ENCODE results near the gene EEFSEC. TPM values are rescaled to one million over a fixed set of nuclear protein-coding genes. Genes with fewer than 3 reads are reported as not detected.
A peak's percentile ranks its signal among the peaks of the same experiment; 100 is the strongest.

EEFSEC gene
- total and polyA plus RNA-seq, 2 experiments from 2014 or later: 26.7 to 47.9 TPM

- no peak for TF ChIP-seq CTCF (IDR thresholded peaks at IDR 0.05; ENCODE audit: low read depth, low read length)
- no peak overlapping the region for H3K4me3 ChIP-seq
- H3K27me3 ChIP-seq: no peaks in the 10 kb centered on the region
- H3K4me1 ChIP-seq (ENCODE audit: low read depth): peaks cover 31% of the 10 kb centered on the region
- H3K9me3 ChIP-seq (ENCODE audit: low read depth): no peaks in the 10 kb centered on the region
- peak overlapping the region; percentile 52 for H3K27ac ChIP-seq
- DNase-seq (ENCODE audit: low read depth in 1 of 2, low spot score in 1 of 2): peak in 1 of 2 donors; percentile 47
- H3K36me3 ChIP-seq: no peaks in the 10 kb centered on the region
These were observed 157.2 kb downstream of the EEFSEC start for GRCh38 chr3:128310286-128311058.

- H3K9me3 ChIP-seq (ENCODE audit: low read depth): no peaks in the 10 kb centered on the region
- peaks cover 31% of the 10 kb centered on the region for H3K4me1 ChIP-seq (ENCODE audit: low read depth)
- H3K4me3 ChIP-seq: no peak overlapping the region
- TF ChIP-seq CTCF (IDR thresholded peaks at IDR 0.05; ENCODE audit: low read depth, low read length): no peak
- no peaks in the 10 kb centered on the region for H3K27me3 ChIP-seq
- no peaks in the 10 kb centered on the region for H3K36me3 ChIP-seq
- H3K27ac ChIP-seq: peak overlapping the region; percentile 17
- DNase-seq (ENCODE audit: low read depth in 1 of 2, low spot score in 1 of 2): peak in 1 of 2 donors; percentile 47
These were observed 158.2 kb downstream of the EEFSEC start for GRCh38 chr3:128311441-128311844.

DNA sequence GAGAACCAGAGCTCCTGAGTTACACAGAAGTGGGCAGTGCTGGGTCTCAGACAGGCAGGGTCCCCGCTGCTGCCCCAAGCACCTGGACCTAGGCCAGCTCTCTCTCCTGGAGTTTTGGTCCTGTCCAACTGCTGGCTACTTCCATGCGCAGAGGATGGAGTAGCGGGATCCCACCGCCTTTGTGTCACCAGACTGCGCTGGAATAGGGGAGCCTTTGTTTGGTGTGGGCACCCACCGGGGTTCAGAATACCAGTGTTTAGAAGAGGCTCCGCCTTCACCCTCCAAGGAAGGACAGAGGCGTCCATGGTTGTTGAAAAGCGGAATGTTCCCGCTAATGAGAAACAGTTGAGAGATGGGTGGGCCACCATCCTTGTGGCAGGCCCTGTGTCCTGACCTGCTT, 159.0 kb downstream of the EEFSEC start:
- Histone ChIP-seq H3K27ac (no peak overlapping the region), H3K9me3 (ENCODE audit: low read depth) (no peaks in the 10 kb centered on the region), H3K4me3 (no peak overlapping the region), H3K4me1 (ENCODE audit: low read depth) (peaks cover 31% of the 10 kb centered on the region), H3K36me3 (no peaks in the 10 kb centered on the region), H3K27me3 (no peaks in the 10 kb centered on the region)
- no peak for TF ChIP-seq CTCF (IDR thresholded peaks at IDR 0.05; ENCODE audit: low read depth, low read length)
- no peak for DNase-seq (ENCODE audit: low read depth in 1 of 2, low spot score in 1 of 2)

GRCh38 chr3:128313071-128313725, 159.9 kb downstream of the EEFSEC start:
- no peak for DNase-seq (ENCODE audit: low read depth in 1 of 2, low spot score in 1 of 2)
- Histone ChIP-seq H3K27ac (no peak overlapping the region), H3K36me3 (no peaks in the 10 kb centered on the region), H3K4me1 (ENCODE audit: low read depth) (peaks cover 31% of the 10 kb centered on the region), H3K27me3 (no peaks in the 10 kb centered on the region), H3K9me3 (ENCODE audit: low read depth) (no peaks in the 10 kb centered on the region), H3K4me3 (no peak overlapping the region)
- TF ChIP-seq CTCF (IDR thresholded peaks at IDR 0.05; ENCODE audit: low read depth, low read length): no peak

DNA sequence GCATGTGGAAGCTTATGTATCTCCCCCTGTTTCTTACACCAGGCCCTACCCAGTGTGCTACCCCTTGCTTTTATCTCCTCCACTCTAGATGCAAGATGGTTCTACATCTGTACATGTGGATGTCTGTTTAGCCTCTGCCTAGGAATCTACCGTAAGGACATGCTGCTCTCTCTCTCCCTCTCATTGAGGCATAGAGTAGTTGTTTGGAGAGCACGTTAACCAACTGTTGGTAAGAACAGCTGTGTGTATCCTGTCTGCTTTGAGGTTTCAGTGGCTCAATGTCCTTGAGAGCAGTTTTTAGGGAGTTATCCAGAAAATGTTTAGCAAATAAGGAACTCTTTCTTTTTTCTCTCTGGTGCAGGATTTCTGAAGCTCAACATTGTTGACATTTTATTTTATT, 160.7 kb downstream of the EEFSEC start:
- no peak for DNase-seq (ENCODE audit: low read depth in 1 of 2, low spot score in 1 of 2)
- no peak for TF ChIP-seq CTCF (IDR thresholded peaks at IDR 0.05; ENCODE audit: low read depth, low read length)
- Histone ChIP-seq H3K4me1 (ENCODE audit: low read depth) (peaks cover 27% of the 10 kb centered on the region), H3K27ac (no peak overlapping the region), H3K27me3 (no peaks in the 10 kb centered on the region), H3K4me3 (no peak overlapping the region), H3K9me3 (ENCODE audit: low read depth) (no peaks in the 10 kb centered on the region), H3K36me3 (no peaks in the 10 kb centered on the region)

All from cardiac muscle cell (in vitro differentiated cells and primary cell).